GM23248 (cell line): ENCODE data around the gene SEMA4D. TPM values are rescaled to one million over a fixed set of nuclear protein-coding genes. Genes with fewer than 3 reads are reported as not detected.

Experiments used
- DNase-seq: peaks from one replicate; pipeline ENCODE4 v3.0.0-alpha.2; 2015
- H2AFZ ChIP-seq: fragments of 200-600 bp; sonication (generic); 2 replicates; pipeline ENCODE4 v1.6.1; 2016; ENCODE audit warnings: antibody characterized with exemption
- H3F3A ChIP-seq: fragments of 200-600 bp; sonication (generic); 2 replicates; pipeline ENCODE4 v1.6.1; 2016; ENCODE audit warnings: mild to moderate bottlenecking, antibody characterized with exemption, mixed run types; ENCODE audit not compliant: insufficient read depth
- H3K27ac ChIP-seq: fragments of 200-600 bp; sonication (generic); 2 replicates; pipeline ENCODE4 v1.5.1; 2016; ENCODE audit warnings: mild to moderate bottlenecking
- H3K27me3 ChIP-seq: fragments of 200-600 bp; sonication (generic); replicated peaks from 2 replicates; pipeline ENCODE4 v1.6.1; 2016; ENCODE audit warnings: mild to moderate bottlenecking; ENCODE audit not compliant: insufficient read depth
- H3K36me3 ChIP-seq: fragments of 200-600 bp; sonication (generic); 2 replicates; pipeline ENCODE4 v1.6.1; 2016; ENCODE audit warnings: low read depth, mild to moderate bottlenecking
- H3K4me1 ChIP-seq: fragments of 200-600 bp; sonication (generic); 2 replicates; pipeline ENCODE4 v1.6.1; 2016; ENCODE audit warnings: mild to moderate bottlenecking; ENCODE audit not compliant: insufficient read depth
- H3K4me2 ChIP-seq: fragments of 200-600 bp; sonication (generic); one replicate; pipeline ENCODE4 v1.6.1; 2016; ENCODE audit warnings: mild to moderate bottlenecking; ENCODE audit not compliant: unreplicated experiment
- H3K4me3 ChIP-seq: fragments of 200-600 bp; sonication (generic); 2 replicates; pipeline ENCODE4 v1.5.1; 2016; ENCODE audit warnings: mild to moderate bottlenecking
- H3K79me2 ChIP-seq: fragments of 200-600 bp; sonication (generic); 2 replicates; pipeline ENCODE4 v1.6.1; 2016; ENCODE audit warnings: mild to moderate bottlenecking; ENCODE audit not compliant: insufficient read depth
- H3K9ac ChIP-seq: fragments of 200-600 bp; sonication (generic); 2 replicates; pipeline ENCODE4 v1.6.1; 2016; ENCODE audit warnings: mild to moderate bottlenecking
- H3K9me2 ChIP-seq: fragments of 200-600 bp; sonication (generic); 2 replicates; pipeline ENCODE4 v1.6.1; 2016; ENCODE audit warnings: mixed run types, mild to moderate bottlenecking, moderate library complexity; ENCODE audit not compliant: insufficient read depth
- H3K9me3 ChIP-seq: fragments of 200-600 bp; sonication (generic); one replicate; pipeline ENCODE4 v1.6.1; 2017; ENCODE audit warnings: low read depth
- H4K20me1 ChIP-seq: fragments of 200-600 bp; sonication (generic); 2 replicates; pipeline ENCODE4 v1.6.0; 2016; ENCODE audit not compliant: insufficient read depth
- EZH2 ChIP-seq: fragments of 200-600 bp; sonication (generic); IDR thresholded peaks from 2 replicates; pipeline ENCODE4 v1.6.1; 2018; ENCODE audit warnings: antibody characterized with exemption, mild to moderate bottlenecking; ENCODE audit not compliant: insufficient read depth, poor library complexity, severe bottlenecking
- EZH2phosphoT487 ChIP-seq: fragments of 200-600 bp; sonication (generic); IDR thresholded peaks from 2 replicates; pipeline ENCODE4 v1.6.1; 2018; ENCODE audit warnings: antibody characterized with exemption, moderate library complexity, mild to moderate bottlenecking, low read depth; ENCODE audit not compliant: insufficient read depth
- WGBS, 2 experiments: methylation state at CpG; one replicate each; pipeline ENCODE4 v1.1.6; 2015 to 2017; ENCODE audit warnings: low lambda C conversion rate in 2 of 2, low coverage in 1 of 2; ENCODE audit errors: missing lambda C conversion rate in 2 of 2; 5-methylcytosine and 5-hydroxymethylcytosine counted together
- in situ Hi-C: fragments of 300-500 bp; cut with MboI; formaldehyde crosslinking; loops from 2 replicates; pipeline ENCODE4 v1.15.0; 2020
- polyA plus RNA-seq: library from polyadenylated mRNA; unstranded; fragments of >200 nt; fragmentation: Nextera tagmentation; extraction: Ambion mirVana; gene quantifications from 2 replicates; pipeline ENCODE4 v1.2.1, GENCODE V29; 2016
- total RNA-seq: library from RNA; depleted of rRNA; stranded (reverse); fragments of >200 nt; shearing (Covaris generic); gene quantifications from 2 replicates; pipeline ENCODE4 v1.2.3, GENCODE V29; 2014

SEMA4D gene
- total and polyA plus RNA-seq, 2 experiments from 2014 or later = 0.11 TPM

- H3K27me3 ChIP-seq = no peaks in the 10 kb centered on the region
- no peak overlapping the region for H3K4me3 ChIP-seq
- H3K36me3 ChIP-seq = no peaks in the 10 kb centered on the region
- H3K27ac ChIP-seq = no peak overlapping the region
- no peaks in the 10 kb centered on the region for H4K20me1 ChIP-seq
- H3K9ac ChIP-seq = no peak overlapping the region
- H3F3A ChIP-seq = no peaks in the 10 kb centered on the region
- H3K4me2 ChIP-seq = no peak overlapping the region
- no peaks in the 10 kb centered on the region for H3K79me2 ChIP-seq
- H3K9me2 ChIP-seq = no peaks in the 10 kb centered on the region
- 11 to 14% methylated on average over 4 of the region's 4 CpGs for WGBS, 2 experiments
- TF ChIP-seq EZH2 = no peak
- no peak for TF ChIP-seq EZH2phosphoT487
- no peak overlapping the region for H2AFZ ChIP-seq
- H3K9me3 ChIP-seq = no peaks in the 10 kb centered on the region
- in situ Hi-C loops = no loop called here
- DNase-seq = no peak
- H3K4me1 ChIP-seq = no peaks in the 10 kb centered on the region
These were observed 39.3 kb upstream of the SEMA4D start for GRCh38 chr9:89537166-89537565.

GRCh38 chr9:89536600-89536999 is 38.7 kb upstream of the SEMA4D start:
- Histone ChIP-seq H4K20me1 (no peaks in the 10 kb centered on the region), H3K9me2 (no peaks in the 10 kb centered on the region), H3K36me3 (no peaks in the 10 kb centered on the region), H3K79me2 (no peaks in the 10 kb centered on the region), H3K4me2 (no peak overlapping the region), H3K27ac (no peak overlapping the region), H3K9me3 (no peaks in the 10 kb centered on the region), H2AFZ (no peak overlapping the region), H3F3A (no peaks in the 10 kb centered on the region), H3K4me1 (no peaks in the 10 kb centered on the region), H3K27me3 (no peaks in the 10 kb centered on the region), H3K9ac (no peak overlapping the region), H3K4me3 (no peak overlapping the region)
- WGBS, 2 experiments = 61 to 68% methylated on average over 5 of the region's 5 CpGs
- DNase-seq = no peak
- TF ChIP-seq EZH2 (no peak), EZH2phosphoT487 (no peak)
- in situ Hi-C loops = no loop called here

DNA sequence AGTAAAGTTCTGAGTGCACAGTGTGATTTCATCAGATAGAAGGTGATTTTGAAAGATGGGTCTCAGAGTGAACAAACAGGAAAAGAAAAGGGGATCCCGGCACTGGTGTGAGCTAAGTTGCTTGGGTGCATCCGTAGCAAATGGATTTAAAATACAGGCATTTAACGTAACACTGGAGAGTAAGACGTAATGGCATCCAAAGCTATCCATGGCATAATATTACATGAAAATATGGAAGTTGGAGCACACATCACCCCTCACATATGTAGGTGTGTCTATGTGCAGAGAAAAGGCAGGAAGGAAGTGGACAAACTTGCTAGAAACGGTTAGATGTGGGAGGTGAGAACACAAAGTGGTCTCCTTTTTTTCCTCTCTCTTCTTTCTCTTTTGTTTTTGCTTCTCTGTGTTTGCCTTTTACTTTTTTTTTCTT is 38.2 kb upstream of the SEMA4D start:
- Histone ChIP-seq H4K20me1 (no peaks in the 10 kb centered on the region), H2AFZ (no peak overlapping the region), H3F3A (no peaks in the 10 kb centered on the region), H3K4me1 (no peaks in the 10 kb centered on the region), H3K4me3 (no peak overlapping the region), H3K27ac (no peak overlapping the region), H3K9me2 (no peaks in the 10 kb centered on the region), H3K79me2 (no peaks in the 10 kb centered on the region), H3K27me3 (no peaks in the 10 kb centered on the region), H3K9ac (no peak overlapping the region), H3K36me3 (no peaks in the 10 kb centered on the region), H3K4me2 (no peak overlapping the region), H3K9me3 (no peaks in the 10 kb centered on the region)
- DNase-seq = no peak
- in situ Hi-C loops = no loop called here
- TF ChIP-seq EZH2 (no peak), EZH2phosphoT487 (no peak)
- WGBS, 2 experiments = 73 to 74% methylated on average over 5 of the region's 5 CpGs

DNA sequence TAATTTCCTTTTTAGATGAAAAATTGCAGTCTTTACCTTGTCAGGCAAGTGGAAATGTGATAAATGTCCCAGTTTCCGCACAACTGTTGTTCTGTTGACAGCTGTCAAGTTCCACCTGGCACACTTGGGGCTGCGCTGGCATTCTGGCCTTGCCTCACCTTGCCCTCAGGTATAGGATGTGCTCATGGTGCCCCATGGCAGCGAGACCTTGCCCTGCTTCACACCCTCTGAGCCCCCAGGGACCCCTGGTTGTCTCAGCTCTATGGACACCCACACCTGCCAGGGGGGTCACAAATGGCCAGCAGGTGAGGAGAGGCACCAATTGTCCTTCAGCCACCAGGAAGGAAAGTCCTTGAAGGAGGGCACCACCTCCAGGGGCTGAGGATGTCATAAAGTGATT is 37.5 kb upstream of the SEMA4D start:
- TF ChIP-seq EZH2phosphoT487 = no peak
- Histone ChIP-seq H3K9ac (no peak overlapping the region), H3K4me1 (no peaks in the 10 kb centered on the region), H3K36me3 (no peaks in the 10 kb centered on the region), H4K20me1 (no peaks in the 10 kb centered on the region), H3K9me3 (no peaks in the 10 kb centered on the region), H2AFZ (no peak overlapping the region), H3F3A (no peaks in the 10 kb centered on the region), H3K79me2 (no peaks in the 10 kb centered on the region), H3K4me2 (no peak overlapping the region), H3K27me3 (no peaks in the 10 kb centered on the region), H3K4me3 (no peak overlapping the region), H3K9me2 (no peaks in the 10 kb centered on the region), H3K27ac (no peak overlapping the region)
- 56 to 69% methylated on average over 3 of the region's 3 CpGs for WGBS, 2 experiments
- in situ Hi-C loops = no loop called here
- no peak for DNase-seq

DNA sequence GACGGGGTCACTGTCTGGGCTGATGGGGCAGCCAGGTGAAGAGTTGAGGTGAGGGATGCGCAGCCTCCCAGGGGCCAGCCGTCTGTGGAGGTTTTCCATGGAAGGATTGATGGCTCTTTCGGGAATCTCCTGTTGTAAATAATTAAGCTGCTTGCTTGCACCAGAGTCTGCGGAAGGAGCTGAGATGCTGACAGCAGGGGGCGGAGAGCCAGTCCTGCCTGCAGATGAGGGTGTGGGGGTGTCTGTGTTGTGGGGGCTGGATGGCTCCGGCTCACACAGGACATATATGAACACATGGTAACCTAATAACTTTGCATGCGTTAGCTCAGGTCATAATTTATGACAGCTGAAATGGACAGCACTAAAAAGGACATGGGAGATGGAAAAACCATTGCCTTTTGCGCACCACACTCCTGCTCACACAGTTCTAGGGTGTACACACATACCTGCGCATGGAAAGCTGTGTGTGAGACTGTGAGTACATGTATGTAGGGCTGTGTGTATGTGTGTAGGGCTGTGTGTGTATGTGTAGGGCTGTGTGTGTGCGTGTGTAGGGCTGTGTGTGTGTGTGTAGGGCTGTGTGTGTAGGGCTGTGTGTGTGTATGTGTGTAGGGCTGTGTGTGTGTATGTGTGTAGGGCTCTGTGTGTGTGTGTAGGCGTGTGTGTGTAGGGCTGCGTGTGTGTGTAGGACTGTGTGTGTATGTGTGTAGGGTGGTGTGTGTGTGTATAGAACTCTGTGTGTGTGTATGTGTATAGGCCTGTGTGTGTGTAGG is 36.8 kb upstream of the SEMA4D start:
- no peak overlapping the region for H2AFZ ChIP-seq
- no peaks in the 10 kb centered on the region for H3K9me2 ChIP-seq
- H3F3A ChIP-seq = no peaks in the 10 kb centered on the region
- no peak overlapping the region for H3K4me2 ChIP-seq
- no peaks in the 10 kb centered on the region for H3K27me3 ChIP-seq
- H3K4me1 ChIP-seq = no peaks in the 10 kb centered on the region
- no peak overlapping the region for H3K4me3 ChIP-seq
- no peak for DNase-seq
- 66 to 69% methylated on average over 13 of the region's 13 CpGs for WGBS, 2 experiments
- H3K9ac ChIP-seq = no peak overlapping the region
- H3K36me3 ChIP-seq = no peaks in the 10 kb centered on the region
- no peaks in the 10 kb centered on the region for H3K9me3 ChIP-seq
- no peaks in the 10 kb centered on the region for H4K20me1 ChIP-seq
- no peak overlapping the region for H3K27ac ChIP-seq
- no peaks in the 10 kb centered on the region for H3K79me2 ChIP-seq
- no peak for TF ChIP-seq EZH2phosphoT487
- TF ChIP-seq EZH2 = no peak
- in situ Hi-C loops = no loop called here
